Right hindlimb (tissue), 1 donor: Measurements from ENCODE around the gene SDK2.

ENCODE experiments used
- DNase-seq: peaks from one replicate; pipeline ENCODE4 v3.0.0-alpha.2; 2018

The SDK2 gene

DNA sequence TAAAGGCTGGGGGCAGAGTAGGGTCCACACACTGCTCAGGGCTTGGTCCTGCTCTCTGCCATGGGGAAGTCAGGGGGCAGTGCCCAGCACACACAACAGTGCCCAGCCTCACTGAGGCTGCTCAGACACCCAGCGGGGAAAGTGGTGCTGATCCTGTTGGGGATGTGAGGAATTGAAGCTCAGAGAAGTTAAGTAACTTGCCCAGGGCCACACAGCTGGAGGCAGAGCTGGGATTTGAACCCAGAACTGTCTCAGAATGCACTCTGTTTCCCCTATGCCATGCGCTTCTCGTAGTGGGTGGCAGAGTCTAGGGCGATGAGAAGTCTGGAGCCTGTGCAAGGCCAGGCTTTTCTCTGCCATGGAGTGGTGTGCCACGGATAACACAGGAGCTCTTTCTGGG lies 59.3 kb downstream of the SDK2 start:
- DNase-seq, result no peak

DNA sequence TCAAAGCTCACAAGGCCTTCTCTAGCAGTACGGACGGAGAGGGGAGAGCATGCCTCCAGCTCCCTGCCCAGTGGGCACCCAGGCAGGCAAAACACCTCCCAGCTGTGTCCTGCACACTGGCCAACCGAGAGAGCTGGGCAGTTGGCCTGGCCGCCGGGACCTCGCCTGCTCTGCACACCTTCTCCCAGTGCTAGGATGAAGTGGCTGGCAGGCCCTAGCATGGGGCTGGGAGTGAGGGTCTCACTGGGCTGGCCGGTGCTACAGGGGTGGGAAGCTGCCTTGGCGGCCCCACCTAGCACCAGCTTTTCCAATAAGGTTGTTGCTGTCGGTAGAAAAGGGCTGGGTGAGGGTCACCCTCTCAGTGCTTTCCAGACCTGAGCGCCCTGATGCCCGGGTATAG lies 60.2 kb downstream of the SDK2 start:
- no peak for DNase-seq

- DNase-seq, result no peak
Observed at GRCh38 chr17:73582821-73583220, 61.4 kb downstream of the SDK2 start.

- DNase-seq, result no peak
Observed at GRCh38 chr17:73582359-73582758, 61.9 kb downstream of the SDK2 start.

- no peak for DNase-seq
Observed at GRCh38 chr17:73581379-73581778, 62.9 kb downstream of the SDK2 start.

DNA sequence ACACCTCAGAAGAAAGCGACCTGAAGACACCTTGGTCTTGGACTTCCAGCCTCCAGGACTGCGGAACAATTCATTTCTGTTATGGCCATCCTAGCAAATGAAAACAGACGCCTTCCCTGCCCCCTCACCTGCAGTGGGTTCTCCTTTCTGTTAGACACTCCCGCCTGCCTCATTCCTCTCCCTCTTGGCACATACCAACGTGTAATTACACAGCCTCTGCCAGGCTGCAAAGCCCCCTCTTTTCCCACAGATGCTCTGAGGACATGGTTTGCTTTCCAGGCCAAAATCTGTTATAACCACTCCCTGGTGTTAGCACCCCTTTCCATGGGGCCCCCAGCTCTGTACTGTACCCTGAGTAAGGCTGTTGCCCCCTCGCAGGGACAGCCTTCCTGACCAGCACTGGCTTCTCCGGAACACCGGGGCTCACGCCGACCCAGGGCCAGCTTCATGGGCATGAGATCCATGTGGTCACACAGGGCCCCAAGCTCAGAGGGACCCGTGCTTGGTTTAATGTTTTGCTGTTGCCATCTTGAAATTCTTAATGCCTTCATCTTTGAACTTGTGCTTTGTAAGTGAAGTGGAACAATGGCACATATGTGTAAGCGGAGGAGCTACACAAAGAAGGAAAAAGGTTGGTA lies 64.1 kb downstream of the SDK2 start:
- no peak for DNase-seq

- DNase-seq, result no peak
Observed at GRCh38 chr17:73576556-73577098, 67.6 kb downstream of the SDK2 start.

GRCh38 chr17:73575470-73576221 lies 68.6 kb downstream of the SDK2 start:
- DNase-seq, result no peak

GRCh38 chr17:73571511-73572130 lies 72.6 kb downstream of the SDK2 start:
- no peak for DNase-seq

DNA sequence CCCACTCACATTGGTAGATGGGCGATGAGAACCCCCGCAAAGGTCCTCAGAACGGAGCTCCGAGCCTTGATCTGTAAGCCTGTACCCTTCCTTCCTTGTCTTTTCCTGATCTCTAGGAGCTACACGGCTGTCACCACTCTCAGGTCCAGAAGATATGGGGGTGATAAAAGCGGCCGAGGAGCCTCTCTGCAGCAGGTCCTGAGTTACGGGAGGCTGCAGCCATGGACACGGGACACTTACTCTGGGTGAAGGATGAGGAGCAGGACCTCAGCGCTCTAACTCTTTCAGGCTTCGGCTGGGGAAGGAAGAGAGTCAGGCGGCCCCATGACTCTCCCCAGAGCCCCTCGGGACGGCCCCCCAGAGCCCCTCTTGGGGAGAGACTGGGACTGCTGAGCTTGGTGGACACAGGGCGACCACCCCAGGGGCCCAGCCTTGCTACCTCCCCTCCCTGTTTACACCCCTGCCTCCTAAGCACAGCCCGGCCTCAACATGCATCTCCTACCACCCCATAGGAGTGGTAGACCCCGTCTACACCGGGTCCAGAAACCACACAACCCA lies 74.4 kb downstream of the SDK2 start:
- no peak for DNase-seq

GRCh38 chr17:73568934-73569333 lies 75.3 kb downstream of the SDK2 start:
- DNase-seq, result no peak

- no peak for DNase-seq
Observed at GRCh38 chr17:73566905-73567782, 77.1 kb downstream of the SDK2 start.

GRCh38 chr17:73564843-73565242 lies 79.4 kb downstream of the SDK2 start:
- no peak for DNase-seq

- no peak for DNase-seq
Observed at GRCh38 chr17:73562896-73563295, 81.3 kb downstream of the SDK2 start.

DNA sequence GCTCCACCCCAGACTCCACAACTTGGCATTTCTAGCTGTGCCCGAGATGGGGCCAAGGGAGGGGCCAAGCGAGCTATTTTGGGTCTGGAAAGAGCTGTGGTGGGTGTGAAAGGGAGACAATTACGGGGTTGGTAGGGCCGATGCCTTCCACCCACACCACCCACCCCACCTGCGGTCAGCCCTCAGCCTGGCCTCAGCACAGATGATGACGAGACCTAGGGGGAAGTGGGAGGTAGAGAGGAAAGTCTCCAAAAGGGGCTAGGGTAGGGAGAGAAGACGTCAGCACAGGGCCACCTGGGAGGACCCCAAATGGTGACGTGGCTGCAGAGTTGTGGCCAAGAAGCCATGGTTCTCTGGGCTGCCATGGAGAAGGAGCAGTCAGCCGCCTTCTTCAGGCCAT lies 83.1 kb downstream of the SDK2 start:
- DNase-seq, result peak; percentile 61

GRCh38 chr17:73560661-73561060 lies 83.6 kb downstream of the SDK2 start:
- peak; percentile 50 for DNase-seq

DNA sequence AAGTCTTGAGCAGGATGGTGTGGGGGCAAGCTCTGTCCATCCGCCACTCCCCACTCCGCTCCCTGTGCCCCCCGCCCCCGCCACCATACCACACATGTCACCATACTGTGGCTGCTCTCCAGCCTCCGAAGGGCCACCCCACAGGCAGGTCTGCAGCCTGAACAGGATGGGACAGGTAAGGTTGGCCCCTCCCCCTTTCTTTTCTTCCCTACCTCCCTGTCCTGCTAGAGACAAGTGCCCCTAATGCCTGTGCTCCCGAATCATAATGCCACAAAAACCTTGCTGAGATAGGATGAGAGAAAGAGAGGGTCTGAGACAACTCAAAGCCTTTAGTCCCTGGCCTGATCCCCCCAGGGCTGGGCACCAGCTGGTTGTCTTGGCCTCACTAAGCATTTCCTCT lies 84.7 kb downstream of the SDK2 start:
- no peak for DNase-seq

GRCh38 chr17:73555199-73555960 lies 88.9 kb downstream of the SDK2 start:
- DNase-seq, result no peak

DNA sequence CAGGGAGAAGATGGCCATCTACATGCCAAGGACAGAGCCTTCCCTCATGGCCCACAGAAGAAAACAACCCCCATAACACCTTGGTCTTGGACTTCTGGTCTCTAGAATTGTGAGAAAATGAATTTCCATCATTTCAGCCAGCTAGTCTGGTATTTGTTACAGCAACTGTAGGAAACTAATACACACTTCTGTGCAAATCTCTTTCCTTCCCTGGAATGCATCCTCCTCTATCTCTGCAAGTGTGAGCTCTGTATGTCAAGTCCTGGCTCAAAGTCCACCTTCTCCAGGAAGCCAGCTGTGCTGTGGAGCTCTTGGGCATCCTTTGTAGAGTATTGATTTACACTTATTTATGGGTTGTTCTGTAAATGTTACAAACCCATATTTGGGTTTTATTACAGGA lies 89.7 kb downstream of the SDK2 start:
- DNase-seq, result no peak

DNA sequence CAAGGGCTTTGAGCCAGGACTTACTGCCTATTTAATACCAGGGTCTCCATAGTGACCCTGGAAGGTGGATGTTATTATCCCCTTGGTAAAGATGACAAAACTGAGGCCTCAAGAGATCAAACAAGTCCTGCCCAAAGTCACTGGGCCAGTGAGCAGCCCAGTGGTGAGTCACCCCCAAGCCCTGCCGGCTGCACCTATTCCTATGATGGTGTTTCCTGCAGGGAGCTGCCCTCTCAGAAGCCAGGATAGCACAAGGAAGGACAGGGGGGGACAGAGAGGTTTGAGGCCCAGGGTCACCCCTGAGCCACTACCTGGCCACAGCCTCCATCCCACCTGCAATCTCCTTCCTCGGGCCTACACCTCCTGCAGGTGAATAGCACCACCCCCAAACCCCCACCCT lies 90.9 kb downstream of the SDK2 start:
- DNase-seq, result no peak

DNA sequence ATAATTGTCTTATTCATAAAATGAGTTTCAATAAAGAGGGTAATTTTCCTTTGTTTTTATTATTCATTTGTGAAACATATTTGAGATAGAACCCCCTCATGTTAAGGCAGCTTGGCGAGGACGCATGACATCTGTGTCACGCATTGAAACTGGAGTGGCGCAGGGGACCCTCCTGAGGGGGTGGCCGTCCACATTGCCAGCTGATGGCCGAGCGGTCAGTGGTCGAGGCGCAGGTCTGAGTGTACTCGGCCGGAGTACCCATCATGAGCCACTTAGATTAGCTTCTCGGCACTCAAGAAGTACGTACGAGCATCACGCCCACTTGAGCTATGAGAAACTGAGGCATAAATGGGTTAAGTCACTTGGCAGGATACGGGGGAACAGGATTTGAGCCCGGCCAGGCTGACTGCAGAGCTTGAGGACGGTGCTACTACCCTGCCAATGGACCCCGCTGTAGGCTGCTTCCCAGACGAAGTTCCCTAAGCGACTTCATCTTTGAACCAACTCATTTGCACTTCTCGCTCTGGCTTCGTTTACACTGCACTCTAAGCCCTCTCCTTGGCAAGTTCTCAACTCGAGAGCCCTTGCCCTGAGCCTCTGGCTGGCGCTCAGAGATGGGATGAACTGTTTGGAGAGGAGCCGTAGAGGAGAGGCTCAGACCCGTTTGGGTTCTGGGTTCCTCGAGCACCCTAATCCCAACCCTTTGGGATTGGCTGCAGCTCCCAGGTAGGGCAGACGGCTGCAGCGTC lies 91.8 kb downstream of the SDK2 start:
- DNase-seq, result no peak
